ENCODE data around the gene ARSH. TPM values are rescaled to one million over a fixed set of nuclear protein-coding genes. Genes with fewer than 3 reads are reported as not detected.

Gene ARSH
- total and polyA plus RNA-seq, 10 of the 15 experiments (the other 5 are each of a cell fraction or from before 2014, with no cell fraction given), result 0.12 TPM; not detected in 9

GRCh38 chrX:3075959-3076358 lies 69.6 kb downstream of the ARSH start (continued):
- TF ChIP-seq MYC (IDR thresholded peaks at IDR 0.05; ENCODE audit: insufficient read depth, insufficient read length, insufficient replicate concordance, low read length, severe bottlenecking), result no peak

- no peak for ATAC-seq
- H3K4me1 ChIP-seq (ENCODE audit: control insufficient read depth, insufficient read depth, low read length), result no peaks in the 10 kb centered on the region
- WGBS (ENCODE audit: insufficient coverage, insufficient replicate concordance, low lambda C conversion rate, missing lambda C conversion rate), result 31% methylated on average over 21 of the region's 21 CpGs
These were observed 70.2 kb downstream of the ARSH start for GRCh38 chrX:3076416-3076991.

More at GRCh38 chrX:3076416-3076991, 70.2 kb downstream of the ARSH start:
- Histone ChIP-seq H3K79me2 (ENCODE audit: control insufficient read depth, insufficient read depth, low read length) (no peaks in the 10 kb centered on the region), H2AFZ (ENCODE audit: control insufficient read depth, low read depth, low read length) (no peak overlapping the region), H3K4me3 (no peak overlapping the region), H3K27me3 (replicated peaks in 1 of 2; ENCODE audit: control insufficient read depth in 2 of 2, insufficient read depth in 2 of 2, low read length in 1 of 2) (no peaks in the 10 kb centered on the region), H3K9me3 (replicated peaks; ENCODE audit: control insufficient read depth, insufficient read depth, low read length) (no peaks in the 10 kb centered on the region; the same call in 2 of the 3 replicates), H3K4me2 (ENCODE audit: control insufficient read depth, insufficient read depth) (no peak overlapping the region), H3K9ac (ENCODE audit: control insufficient read depth, insufficient read depth, low read length) (no peak overlapping the region), H4K20me1 (ENCODE audit: control insufficient read depth, insufficient read depth) (no peaks in the 10 kb centered on the region), H3K27ac (ENCODE audit: control insufficient read depth, insufficient read depth) (no peak overlapping the region), H3K36me3 (ENCODE audit: control insufficient read depth in 2 of 2, insufficient read depth in 2 of 2, low read length in 1 of 2) (no peaks in the 10 kb centered on the region)
- CTCF ChIA-PET, result no interaction called here
- no TSS peak for BruUV-seq (replicated peaks)
- intact Hi-C loops (cut with micrococcal nuclease; ENCODE audit: unreplicated experiment), result no loop called here
- in situ Hi-C loops (cut with MboI), result no loop called here
- TF ChIP-seq MYC (IDR thresholded peaks at IDR 0.05; ENCODE audit: insufficient read depth, insufficient read length, insufficient replicate concordance, low read length, severe bottlenecking), result no peak
- TF ChIP-seq CBX5 (IDR thresholded peaks at IDR 0.05; ENCODE audit: low read depth), result no peak
- TF ChIP-seq NR2C2 (IDR thresholded peaks at IDR 0.05; ENCODE audit: borderline replicate concordance, control insufficient read depth, insufficient read length, low read depth), result no peak
- no peak for TF ChIP-seq SMAD1 (IDR thresholded peaks at IDR 0.05; ENCODE audit: low read depth, partially characterized antibody)
- no peak for TF ChIP-seq NR2C1 (IDR thresholded peaks at IDR 0.05)
- RAD21 ChIA-PET (ENCODE audit: unreplicated experiment), result no interaction called here
- no peak for DNase-seq (ENCODE audit: low read depth, low spot score)
- SMC1A ChIA-PET (ENCODE audit: uncharacterized antibody, unreplicated experiment), result no interaction called here
- POLR2A ChIA-PET, result no interaction called here
- FAIRE-seq, result no peak

Small RNA genes lying within 50 kb of the gene (small RNA-seq; reads per million reads assigned to genes)
- not detected for gene RN7SL578P

Other genes with a start within 250 kb of the ARSH start
- gene GYG2, start 177.6 kb upstream of the ARSH start, total RNA-seq (2014; rRNA removed), result not detected in 2 replicates
- not detected in 2 replicates for gene GYG2, start 177.6 kb upstream of the ARSH start, total RNA-seq (2014; rRNA removed; fragmentation: Illumina TruSeq; extraction: Trizol)
- 0.05 TPM in 1 of 2 replicates, not detected in the other for gene GYG2, start 177.6 kb upstream of the ARSH start, total RNA-seq (2021)
- gene GYG2, start 177.6 kb upstream of the ARSH start, polyA plus RNA-seq (2011; rRNA removed), result not detected in 2 replicates
- gene GYG2, start 177.6 kb upstream of the ARSH start, polyA plus RNA-seq (2014; fragmentation: Illumina TruSeq; extraction: Trizol), result not detected in 2 replicates
- gene GYG2, start 177.6 kb upstream of the ARSH start, polyA plus RNA-seq (2014; fragmentation: Nextera tagmentation; extraction: Ambion mirVana), result not detected
- not detected in 2 replicates for gene GYG2, start 177.6 kb upstream of the ARSH start, polyA plus RNA-seq (2014; rRNA removed)
- gene GYG2, start 177.6 kb upstream of the ARSH start, polyA plus RNA-seq (2016; fragmentation: Nextera tagmentation; extraction: Ambion mirVana), result under 1 TPM in 1 of 2 experiments, not detected in 1; 0.05 TPM
- 0.22 and 1.5 TPM in 2 replicates for gene ARSD, start 77.2 kb upstream of the ARSH start, total RNA-seq (2014; rRNA removed)
- gene ARSD, start 77.2 kb upstream of the ARSH start, total RNA-seq (2014; rRNA removed; fragmentation: Illumina TruSeq; extraction: Trizol), result 0.27 and 0.28 TPM in 2 replicates
- 0.56 TPM in 2 replicates for gene ARSD, start 77.2 kb upstream of the ARSH start, total RNA-seq (2021)
- gene ARSD, start 77.2 kb upstream of the ARSH start, polyA plus RNA-seq (2011; rRNA removed), result 0.05 TPM in 1 of 2 replicates, not detected in the other
- gene ARSD, start 77.2 kb upstream of the ARSH start, polyA plus RNA-seq (2014; fragmentation: Illumina TruSeq; extraction: Trizol), result 0.17 and 0.21 TPM in 2 replicates
- under 1 TPM; 0.05 to 0.35 TPM for gene ARSD, start 77.2 kb upstream of the ARSH start, polyA plus RNA-seq (2014; fragmentation: Nextera tagmentation; extraction: Ambion mirVana)
- 0.28 and 1.1 TPM in 2 replicates for gene ARSD, start 77.2 kb upstream of the ARSH start, polyA plus RNA-seq (2014; rRNA removed)
- gene ARSD, start 77.2 kb upstream of the ARSH start, polyA plus RNA-seq (2016; fragmentation: Nextera tagmentation; extraction: Ambion mirVana), result under 1 TPM; 0.51 to 0.64 TPM
- gene ARSF, start 34.9 kb downstream of the ARSH start, total RNA-seq (2014; rRNA removed), result not detected in 2 replicates
- gene ARSF, start 34.9 kb downstream of the ARSH start, total RNA-seq (2014; rRNA removed; fragmentation: Illumina TruSeq; extraction: Trizol), result not detected in 2 replicates
- not detected in 2 replicates for gene ARSF, start 34.9 kb downstream of the ARSH start, total RNA-seq (2021)
- gene ARSF, start 34.9 kb downstream of the ARSH start, polyA plus RNA-seq (2011; rRNA removed), result not detected in 2 replicates
- gene ARSF, start 34.9 kb downstream of the ARSH start, polyA plus RNA-seq (2014; fragmentation: Illumina TruSeq; extraction: Trizol), result not detected in 2 replicates
- gene ARSF, start 34.9 kb downstream of the ARSH start, polyA plus RNA-seq (2014; fragmentation: Nextera tagmentation; extraction: Ambion mirVana), result not detected
- not detected in 2 replicates for gene ARSF, start 34.9 kb downstream of the ARSH start, polyA plus RNA-seq (2014; rRNA removed)
- not detected for gene ARSF, start 34.9 kb downstream of the ARSH start, polyA plus RNA-seq (2016; fragmentation: Nextera tagmentation; extraction: Ambion mirVana)